COLO668 (cell line): Measurements from ENCODE around the gene CRYBG3.
"Not testable (repeated sequence)": the region's sequence is repeated elsewhere in the genome, so short reads cannot be mapped to it uniquely, and the experiment has no call there.

Experiments
- DNase-seq: peaks from one replicate; lab custom pipeline; 2025; ENCODE audit not compliant: unreplicated experiment; lab: John Stamatoyannopoulos, UW

The CRYBG3 gene

DNA sequence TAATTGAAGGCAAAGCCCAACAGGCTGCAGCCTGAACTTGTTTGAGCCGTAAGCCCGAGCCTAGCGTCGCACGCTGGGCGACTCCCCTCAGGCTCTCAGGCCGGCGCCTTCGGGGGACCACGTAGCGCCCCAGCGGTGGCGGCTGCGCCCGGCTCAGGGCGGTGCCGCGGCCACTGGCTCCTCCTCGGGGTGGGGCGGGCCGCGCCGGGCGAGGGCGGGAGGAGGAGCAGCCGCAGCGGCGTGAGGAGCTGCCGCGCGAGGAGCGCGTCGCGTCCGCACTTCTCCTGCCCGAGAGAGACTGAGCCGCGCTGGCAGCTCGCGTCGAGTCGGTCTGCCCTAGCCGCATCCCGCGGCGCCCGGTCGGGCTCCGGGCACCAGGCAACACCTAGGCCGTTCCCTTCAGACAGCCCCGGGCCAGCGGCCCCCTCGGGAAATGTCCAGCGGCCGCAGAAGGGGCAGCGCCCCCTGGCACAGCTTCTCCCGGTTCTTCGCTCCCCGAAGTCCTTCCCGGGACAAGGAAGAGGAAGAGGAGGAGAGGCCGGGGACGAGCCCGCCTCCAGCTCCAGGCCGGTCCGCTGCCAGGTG, at the start of gene CRYBG3:
TSS of gene CRYBG3 (plus strand) at position 238 of the 585 bp plus-strand sequence. CDS start at position 434, 196 bp downstream.
- DNase-seq = peak; percentile 88

DNA sequence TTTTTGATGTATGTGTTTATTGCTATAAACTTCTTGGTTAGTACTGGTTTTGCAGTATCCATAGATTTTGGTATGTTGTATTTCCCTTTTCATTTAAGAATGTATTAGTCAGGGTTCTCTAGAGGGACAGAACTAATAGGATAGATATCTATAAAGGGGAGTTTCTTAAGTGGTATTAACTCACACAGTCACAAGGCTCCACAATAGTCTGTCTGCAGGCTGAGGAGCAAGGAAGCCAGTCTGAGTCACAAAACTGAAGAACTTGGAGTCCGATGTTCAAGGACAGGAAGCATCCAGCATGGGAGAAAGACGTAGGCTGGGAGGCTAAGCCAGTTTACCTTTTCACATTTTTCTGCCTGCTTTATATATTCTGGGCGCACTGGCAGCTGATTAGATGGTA, 48.9 kb upstream of the CRYBG3 start:
- DNase-seq = no peak

GRCh38 chr3:97778152-97778551, 43.7 kb upstream of the CRYBG3 start:
- DNase-seq = no peak

GRCh38 chr3:97793420-97794019, 28.3 kb upstream of the CRYBG3 start:
- no peak for DNase-seq

- no peak for DNase-seq
These were observed 25.9 kb upstream of the CRYBG3 start for GRCh38 chr3:97795951-97796350.

DNA sequence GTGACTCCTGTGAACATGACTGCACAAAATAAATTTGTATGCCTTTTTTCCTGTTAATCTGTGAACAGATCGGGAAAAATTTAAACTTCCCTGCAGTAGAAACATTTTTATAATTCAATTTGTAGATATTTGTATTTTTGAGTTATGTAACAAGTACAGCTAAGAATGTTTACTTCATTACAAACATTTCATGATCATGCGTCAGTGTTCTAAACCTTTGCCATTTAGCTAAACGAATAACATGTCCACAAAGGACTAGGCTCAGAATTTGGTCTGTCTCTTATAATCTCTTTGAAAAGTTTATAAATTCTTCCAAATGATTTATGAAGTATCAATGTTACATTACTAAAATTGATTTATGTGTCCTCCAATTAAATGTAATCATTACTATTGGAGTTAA, 17.3 kb upstream of the CRYBG3 start:
- no peak for DNase-seq

- DNase-seq = no peak
These were observed 10.9 kb upstream of the CRYBG3 start for GRCh38 chr3:97810779-97811390.

DNA sequence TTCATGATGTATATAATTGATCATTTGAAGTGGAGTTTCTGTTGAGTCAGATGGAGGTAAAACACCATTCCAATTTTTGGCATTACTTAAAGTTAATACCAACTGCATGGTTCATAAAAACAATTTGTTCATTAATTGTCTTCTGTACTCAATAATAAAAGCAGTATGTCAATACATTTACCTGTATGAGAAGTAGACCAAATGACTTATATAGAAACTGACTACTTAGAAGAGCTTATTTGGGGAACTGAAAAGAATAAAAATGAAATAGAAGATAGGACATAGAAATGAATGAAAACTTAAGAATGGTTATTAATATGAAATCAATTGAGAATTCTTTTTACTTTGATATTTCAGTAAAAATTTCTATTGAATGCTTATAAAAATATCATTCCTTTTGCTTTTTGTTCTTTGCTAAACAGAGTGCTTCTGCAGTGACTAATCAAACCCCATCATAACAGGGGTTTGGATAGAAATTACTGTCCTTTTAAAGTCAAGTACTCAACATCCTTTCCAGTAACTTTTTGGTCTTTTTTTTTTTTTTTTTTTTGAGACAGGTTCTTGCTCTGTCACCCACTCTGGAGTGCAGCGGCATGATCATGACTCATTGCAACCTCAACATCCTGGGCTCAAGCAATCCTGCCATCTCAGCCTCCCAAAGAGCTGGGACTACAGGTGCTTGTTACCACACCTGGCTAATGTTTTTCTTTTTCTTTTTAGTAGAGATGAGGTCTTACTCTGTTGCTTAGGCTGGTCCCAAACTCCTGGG, 6.5 kb upstream of the CRYBG3 start:
- DNase-seq = peak; percentile 14

DNA sequence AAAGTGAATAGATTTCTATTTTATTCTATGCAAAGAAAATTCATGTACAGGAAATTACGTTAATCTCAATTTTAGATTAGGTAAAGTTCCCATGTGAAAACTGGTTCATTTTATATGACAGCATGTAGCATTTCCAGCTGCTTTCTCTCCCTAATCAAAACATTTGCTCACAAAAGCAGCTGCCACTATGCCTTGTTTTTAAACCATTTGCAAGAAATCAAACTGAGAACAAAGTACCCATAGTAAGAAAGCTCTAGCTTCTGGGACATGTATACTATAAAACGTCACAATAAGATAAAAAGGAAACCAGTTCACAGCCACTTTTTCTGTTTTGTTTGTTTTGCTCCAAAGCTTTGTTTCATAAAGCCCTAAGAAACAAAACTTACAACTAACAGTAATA, 5.0 kb upstream of the CRYBG3 start:
- DNase-seq = no peak

- DNase-seq = peak; percentile 56
These were observed 3.8 kb upstream of the CRYBG3 start for GRCh38 chr3:97817965-97818364.

DNA sequence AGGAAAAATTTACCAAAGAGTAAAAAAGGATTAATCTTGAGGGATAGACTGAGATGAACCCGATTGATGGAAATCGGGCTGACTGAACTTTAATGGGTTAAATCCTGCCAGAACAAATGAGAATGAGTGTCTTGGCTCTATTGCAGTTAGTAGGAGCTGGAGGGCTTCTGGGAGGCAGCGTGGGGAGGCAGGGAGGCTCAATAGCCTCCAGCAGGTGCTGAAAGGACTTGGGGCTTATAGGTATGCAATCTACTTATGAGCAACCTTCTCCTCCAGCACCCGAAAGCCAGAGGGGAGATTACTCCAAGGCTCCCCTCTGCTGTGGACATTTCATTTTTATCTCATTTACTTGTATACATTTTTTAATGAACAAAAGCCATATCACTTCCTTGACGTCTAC, 1.0 kb upstream of the CRYBG3 start:
- no peak for DNase-seq

GRCh38 chr3:97821287-97821773, 481 bp upstream of the CRYBG3 start:
- peak; percentile 54 for DNase-seq

- DNase-seq = peak; percentile 33
These were observed 556 bp downstream of the CRYBG3 start for GRCh38 chr3:97822359-97822775.

DNA sequence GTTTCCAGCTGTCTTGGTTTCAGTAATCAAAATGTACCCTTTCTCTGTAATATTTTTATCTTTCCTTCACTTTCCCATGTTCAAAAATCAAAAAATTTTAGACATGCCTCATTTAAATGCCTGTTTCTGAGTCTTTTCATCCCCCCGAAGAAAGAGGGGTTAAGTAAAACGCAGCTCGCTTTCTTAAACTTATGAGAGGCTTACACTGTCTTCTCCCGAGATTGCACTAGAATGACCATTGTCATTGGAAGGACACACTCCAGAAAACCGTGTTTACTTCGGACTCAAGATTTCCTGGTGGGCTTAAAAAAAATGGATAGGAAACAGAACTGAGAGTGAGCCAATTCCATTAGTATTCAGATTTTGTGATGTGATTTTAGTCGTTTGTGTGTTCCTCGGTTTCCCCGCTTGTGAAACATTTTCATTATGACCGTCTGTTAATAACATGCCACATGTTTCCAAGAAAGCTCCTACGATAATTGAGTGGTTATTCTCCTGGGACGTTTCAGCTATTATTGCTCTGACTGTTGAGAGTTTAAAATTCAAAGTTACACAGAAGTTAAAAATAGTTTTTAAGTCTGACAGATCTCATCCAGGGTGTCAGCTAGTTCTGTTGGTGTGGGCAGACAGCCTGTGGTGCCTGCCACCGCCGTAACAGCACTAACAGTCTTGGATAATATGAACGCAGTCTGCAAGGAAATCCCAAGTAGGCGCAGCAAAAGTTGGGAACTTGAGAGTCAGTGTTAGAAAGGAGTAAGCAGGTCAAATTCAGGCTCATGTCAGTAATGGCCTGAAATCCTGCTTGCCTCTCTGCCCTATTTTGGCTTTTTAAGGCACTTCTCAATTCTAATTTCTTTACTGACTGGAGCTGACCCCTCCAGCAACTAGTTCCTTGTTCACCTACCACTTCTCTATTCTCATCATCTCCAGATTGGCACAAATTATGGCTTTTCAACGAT, 1.5 kb downstream of the CRYBG3 start:
- no peak for DNase-seq

GRCh38 chr3:97825101-97825500, 3.3 kb downstream of the CRYBG3 start:
- no peak for DNase-seq

- DNase-seq = no peak
These were observed 6.1 kb downstream of the CRYBG3 start for GRCh38 chr3:97827741-97828471.

GRCh38 chr3:97829198-97829597, 7.4 kb downstream of the CRYBG3 start:
- DNase-seq = no peak

DNA sequence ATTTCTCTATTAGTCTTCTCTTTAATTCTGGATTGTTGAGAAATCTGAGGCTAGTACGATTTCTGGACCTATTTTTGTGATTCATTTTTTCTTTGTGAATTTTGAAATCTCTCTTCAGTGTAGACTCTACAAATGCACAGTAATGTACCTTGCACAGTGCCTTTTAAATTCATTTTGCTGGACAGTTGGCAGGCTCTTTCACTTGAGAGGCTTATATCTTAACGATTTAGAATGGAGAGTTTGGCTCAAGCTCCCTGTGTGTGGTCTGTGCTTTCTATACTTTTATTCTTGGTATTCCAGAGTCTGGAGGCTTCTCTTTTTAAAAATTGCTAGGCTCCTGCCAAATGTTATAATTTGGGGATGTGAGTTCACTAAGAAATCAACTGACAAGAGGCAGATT, 8.8 kb downstream of the CRYBG3 start:
- no peak for DNase-seq

GRCh38 chr3:97831140-97831539, 9.3 kb downstream of the CRYBG3 start:
- no peak for DNase-seq

DNA sequence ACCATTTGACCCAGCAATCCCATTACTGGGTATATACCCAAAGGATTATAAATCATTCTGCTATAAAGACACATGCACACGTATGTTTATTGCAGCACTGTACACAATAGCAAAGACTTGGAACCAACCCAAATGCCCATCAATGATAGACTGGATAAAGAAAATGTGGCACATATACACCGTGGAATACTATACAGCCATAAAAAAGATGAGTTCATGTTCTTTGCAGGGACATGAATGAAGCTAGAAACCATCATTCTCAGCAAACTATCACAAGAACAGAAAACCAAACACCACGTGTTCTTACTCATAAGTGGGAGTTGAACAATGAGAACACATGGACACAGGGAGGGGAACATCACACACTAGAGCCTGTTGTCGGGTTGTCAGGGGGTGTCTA, 11.4 kb downstream of the CRYBG3 start:
- DNase-seq = not testable (repeated sequence)
